ENCODE data around the gene DGUOK.
"Not testable (repeated sequence)": the region's sequence is repeated elsewhere in the genome, so short reads cannot be mapped to it uniquely, and the experiment has no call there.

DNA sequence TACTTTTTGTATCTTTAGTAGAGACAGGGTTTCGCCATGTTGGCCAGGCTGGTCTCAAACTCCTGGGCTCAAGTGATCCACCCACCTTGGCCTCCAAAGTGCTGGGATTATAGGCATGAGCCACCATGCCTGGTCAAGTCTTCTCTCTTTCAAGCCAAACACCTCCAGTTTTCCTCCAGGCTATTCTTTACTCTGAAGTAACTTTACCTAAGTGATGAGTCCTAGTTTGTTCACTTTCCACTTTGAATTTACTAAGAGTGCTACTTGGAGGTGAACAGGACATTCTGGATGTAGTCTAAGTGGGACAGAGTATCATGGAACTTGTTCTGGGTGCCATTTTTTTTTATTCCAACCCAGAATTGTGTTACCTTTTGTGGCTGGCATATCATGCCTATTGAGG lies 13.4 kb downstream of the DGUOK start:
- not testable (repeated sequence) for TF ChIP-seq CTCF (conservative IDR thresholded peaks at IDR 0.05); EZH2 (IDR thresholded peaks at IDR 0.05; ENCODE audit: low read depth)

All from PC-9 (cell line).